GM23338 (cell line): ENCODE data around the gene KCNMA1. TPM values are rescaled to one million over a fixed set of nuclear protein-coding genes. Genes with fewer than 3 reads are reported as not detected.

Experiments
- ATAC-seq: fragments of 200-7000 bp; cut with Tn5 transposase; 3 replicates; pipeline ENCODE4 v1.9.1; 2020
- DNase-seq: peaks from one replicate; pipeline ENCODE4 v3.0.0-alpha.2; 2015; ENCODE audit warnings: low spot score
- H2AFZ ChIP-seq: fragments of 200-600 bp; sonication (generic); 2 replicates; pipeline ENCODE4 v1.8.0; 2016; ENCODE audit warnings: antibody characterized with exemption, mild to moderate bottlenecking, moderate library complexity
- H3F3A ChIP-seq: fragments of 200-600 bp; sonication (generic); replicated peaks from 2 replicates; pipeline ENCODE4 v1.8.0; 2017; ENCODE audit warnings: antibody characterized with exemption, mixed run types, low read depth
- H3K27ac ChIP-seq: fragments of 200-600 bp; sonication (generic); 2 replicates; pipeline ENCODE4 v1.6.1; 2016; ENCODE audit warnings: low read depth
- H3K27me3 ChIP-seq: fragments of 200-600 bp; sonication (generic); 2 replicates; pipeline ENCODE4 v1.8.0; 2016; ENCODE audit warnings: mild to moderate bottlenecking, mixed run types, moderate library complexity; ENCODE audit not compliant: insufficient read depth
- H3K36me3 ChIP-seq: fragments of 200-600 bp; sonication (generic); 2 replicates; pipeline ENCODE4 v1.8.0; 2016; ENCODE audit warnings: mild to moderate bottlenecking; ENCODE audit not compliant: insufficient read depth
- H3K4me1 ChIP-seq: fragments of 200-600 bp; sonication (generic); 2 replicates; pipeline ENCODE4 v1.8.0; 2016; ENCODE audit warnings: mild to moderate bottlenecking, moderate library complexity; ENCODE audit not compliant: insufficient read depth
- H3K4me2 ChIP-seq: fragments of 200-600 bp; sonication (generic); 2 replicates; pipeline ENCODE4 v1.7.1; 2017; ENCODE audit warnings: mixed run types
- H3K4me3 ChIP-seq: fragments of 200-600 bp; sonication (generic); 2 replicates; pipeline ENCODE4 v1.6.1; 2016; ENCODE audit warnings: mixed run types
- H3K79me2 ChIP-seq: fragments of 200-600 bp; sonication (generic); replicated peaks from 2 replicates; pipeline ENCODE4 v1.8.0; 2017; ENCODE audit warnings: mild to moderate bottlenecking; ENCODE audit not compliant: insufficient read depth
- H3K9me2 ChIP-seq: fragments of 200-600 bp; sonication (generic); 2 replicates; pipeline ENCODE4 v1.8.0; 2017; ENCODE audit not compliant: insufficient read depth
- H4K20me1 ChIP-seq: fragments of 200-600 bp; sonication (generic); replicated peaks from 2 replicates; pipeline ENCODE4 v1.8.0; 2017; ENCODE audit warnings: mild to moderate bottlenecking; ENCODE audit not compliant: insufficient read depth
- H3K27ac Mint-ChIP-seq: 2 replicates; pipeline ENCODE4 v1.8.0; 2020; ENCODE audit warnings: inconsistent platforms, mild to moderate bottlenecking, moderate library complexity, mixed read lengths
- H3K27me3 Mint-ChIP-seq: 3 replicates; pipeline ENCODE4 v1.8.0; 2022; ENCODE audit warnings: low read depth, mild to moderate bottlenecking, moderate library complexity, mixed read lengths, inconsistent platforms; ENCODE audit not compliant: insufficient read depth, poor library complexity
- H3K36me3 Mint-ChIP-seq: 3 replicates; pipeline ENCODE4 v1.8.0; 2021; ENCODE audit warnings: low read depth, mild to moderate bottlenecking, inconsistent platforms, moderate library complexity, mixed read lengths
- H3K4me1 Mint-ChIP-seq: 3 replicates; pipeline ENCODE4 v1.8.0; 2020; ENCODE audit warnings: mild to moderate bottlenecking, inconsistent platforms, mixed read lengths
- H3K4me3 Mint-ChIP-seq: 3 replicates; pipeline ENCODE4 v1.8.0; 2021; ENCODE audit warnings: moderate library complexity, mild to moderate bottlenecking, inconsistent platforms, mixed read lengths
- H3K9me3 Mint-ChIP-seq: 3 replicates; pipeline ENCODE4 v1.8.0; 2020; ENCODE audit warnings: moderate library complexity, mild to moderate bottlenecking, inconsistent platforms, mixed read lengths
- CREB1 ChIP-seq: fragments of 250-450 bp; sonication (Bioruptor Pico); IDR thresholded peaks from 2 replicates; pipeline ENCODE4 v1.5.0; 2020; ENCODE audit warnings: low read depth, mild to moderate bottlenecking, moderate library complexity
- EZH2 ChIP-seq: fragments of 200-600 bp; sonication (generic); IDR thresholded peaks from one replicate; pipeline ENCODE4 v1.8.0; 2017; ENCODE audit warnings: antibody characterized with exemption, mild to moderate bottlenecking, low read depth; ENCODE audit not compliant: unreplicated experiment
- JUNB ChIP-seq: IDR thresholded peaks from one replicate; pipeline ENCODE4 v1.6.1; 2016; ENCODE audit warnings: antibody characterized with exemption; ENCODE audit not compliant: unreplicated experiment
- POLR2AphosphoS5 ChIP-seq: IDR thresholded peaks from 2 replicates; pipeline ENCODE4 v1.6.1; 2016; ENCODE audit warnings: antibody characterized with exemption, low read depth
- STAT1 ChIP-seq: IDR thresholded peaks from one replicate; pipeline ENCODE4 v1.6.1; 2016; ENCODE audit warnings: antibody characterized with exemption; ENCODE audit not compliant: unreplicated experiment
- ZNF331 ChIP-seq: fragments of 250-450 bp; sonication (Bioruptor Pico); IDR thresholded peaks from 2 replicates; pipeline ENCODE4 v1.5.0; 2020; ENCODE audit warnings: low read depth, mild to moderate bottlenecking, moderate library complexity
- polyA plus RNA-seq: library from polyadenylated mRNA; unstranded; fragments of >200 nt; fragmentation: Nextera tagmentation; extraction: Ambion mirVana; gene quantifications from 2 replicates; pipeline ENCODE4 v1.2.1, GENCODE V29; 2016
- total RNA-seq: library from RNA; depleted of rRNA; stranded (reverse); fragments of >200 nt; shearing (Covaris generic); gene quantifications from 2 replicates; pipeline ENCODE4 v1.2.3, GENCODE V29; 2014
- TF ChIP-seq, protein P1 (sequence below): IDR thresholded peaks from one replicate; pipeline ENCODE4 v1.6.1; 2018; ENCODE audit warnings: antibody characterized with exemption; ENCODE audit not compliant: unreplicated experiment
- TF ChIP-seq, protein P2 (sequence below): fragments of 250-450 bp; sonication (Bioruptor Pico); IDR thresholded peaks from 2 replicates; pipeline ENCODE4 v1.5.0; 2020; ENCODE audit warnings: mild to moderate bottlenecking, moderate library complexity
- TF ChIP-seq, protein P3 (sequence below), 2 experiments: fragments of 200-600 bp in 1 of 2; sonication (generic) in 1 of 2; conservative IDR thresholded peaks; 2 replicates each; pipeline versions ENCODE4 v1.5.1 to v1.6.1; 2016 to 2017; ENCODE audit warnings: antibody characterized with exemption in 2 of 2, low read depth in 2 of 2, mild to moderate bottlenecking in 2 of 2, moderate library complexity in 1 of 2

KCNMA1 gene
- total and polyA plus RNA-seq, 2 experiments from 2014 or later, result 8.2 to 9.0 TPM

DNA sequence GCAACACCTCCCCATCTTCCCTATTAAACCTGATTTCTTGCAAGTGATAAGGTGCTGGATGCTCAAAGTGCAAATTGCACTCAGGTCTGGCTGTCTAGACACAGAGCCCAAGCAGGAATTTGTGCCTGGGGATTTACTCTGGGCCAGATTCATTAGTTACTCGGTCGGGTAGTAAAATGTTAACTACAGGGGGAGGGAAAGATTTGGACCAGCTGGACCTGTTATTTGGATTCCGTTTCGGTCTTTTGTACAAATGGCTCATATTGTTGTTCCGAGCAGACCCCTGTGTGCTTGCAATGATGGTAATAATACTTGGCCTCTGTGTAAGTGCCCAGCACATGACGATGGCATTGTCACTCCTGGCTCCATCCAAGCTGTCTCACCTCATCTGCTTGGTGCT lies 609.6 kb downstream of the KCNMA1 start:
- H3K4me3 Mint-ChIP-seq, result no peak overlapping the region
- no peaks in the 10 kb centered on the region for H3F3A ChIP-seq

More for the DNA sequence above, 609.6 kb downstream of the KCNMA1 start:
- H3K9me3 Mint-ChIP-seq, result no peaks in the 10 kb centered on the region
- H3K27ac ChIP-seq, result no peak overlapping the region
- ATAC-seq (no peak), DNase-seq (no peak)
- H3K4me2 ChIP-seq, result no peak overlapping the region
- H2AFZ ChIP-seq, result no peak overlapping the region
- H3K36me3 Mint-ChIP-seq, result no peaks in the 10 kb centered on the region
- H3K4me1 Mint-ChIP-seq, result peaks cover 8% of the 10 kb centered on the region
- no peaks in the 10 kb centered on the region for H3K27me3 ChIP-seq
- no peaks in the 10 kb centered on the region for H3K36me3 ChIP-seq
- no peaks in the 10 kb centered on the region for H4K20me1 ChIP-seq
- H3K9me2 ChIP-seq, result 0 out of 2 replicates have a peak, but pooled peaks cover 4% of the 10 kb centered on the region
- H3K27ac Mint-ChIP-seq, result no peak overlapping the region
- no peak for TF ChIP-seq CREB1 (CRISPR knock-in tag)
- no peak for TF ChIP-seq STAT1
- TF ChIP-seq JUNB, result no peak
- TF ChIP-seq EZH2, result no peak
- TF ChIP-seq POLR2AphosphoS5, result no peak
- TF ChIP-seq, protein P1, sequence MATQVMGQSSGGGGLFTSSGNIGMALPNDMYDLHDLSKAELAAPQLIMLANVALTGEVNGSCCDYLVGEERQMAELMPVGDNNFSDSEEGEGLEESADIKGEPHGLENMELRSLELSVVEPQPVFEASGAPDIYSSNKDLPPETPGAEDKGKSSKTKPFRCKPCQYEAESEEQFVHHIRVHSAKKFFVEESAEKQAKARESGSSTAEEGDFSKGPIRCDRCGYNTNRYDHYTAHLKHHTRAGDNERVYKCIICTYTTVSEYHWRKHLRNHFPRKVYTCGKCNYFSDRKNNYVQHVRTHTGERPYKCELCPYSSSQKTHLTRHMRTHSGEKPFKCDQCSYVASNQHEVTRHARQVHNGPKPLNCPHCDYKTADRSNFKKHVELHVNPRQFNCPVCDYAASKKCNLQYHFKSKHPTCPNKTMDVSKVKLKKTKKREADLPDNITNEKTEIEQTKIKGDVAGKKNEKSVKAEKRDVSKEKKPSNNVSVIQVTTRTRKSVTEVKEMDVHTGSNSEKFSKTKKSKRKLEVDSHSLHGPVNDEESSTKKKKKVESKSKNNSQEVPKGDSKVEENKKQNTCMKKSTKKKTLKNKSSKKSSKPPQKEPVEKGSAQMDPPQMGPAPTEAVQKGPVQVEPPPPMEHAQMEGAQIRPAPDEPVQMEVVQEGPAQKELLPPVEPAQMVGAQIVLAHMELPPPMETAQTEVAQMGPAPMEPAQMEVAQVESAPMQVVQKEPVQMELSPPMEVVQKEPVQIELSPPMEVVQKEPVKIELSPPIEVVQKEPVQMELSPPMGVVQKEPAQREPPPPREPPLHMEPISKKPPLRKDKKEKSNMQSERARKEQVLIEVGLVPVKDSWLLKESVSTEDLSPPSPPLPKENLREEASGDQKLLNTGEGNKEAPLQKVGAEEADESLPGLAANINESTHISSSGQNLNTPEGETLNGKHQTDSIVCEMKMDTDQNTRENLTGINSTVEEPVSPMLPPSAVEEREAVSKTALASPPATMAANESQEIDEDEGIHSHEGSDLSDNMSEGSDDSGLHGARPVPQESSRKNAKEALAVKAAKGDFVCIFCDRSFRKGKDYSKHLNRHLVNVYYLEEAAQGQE, result no peak
- TF ChIP-seq, protein P2, sequence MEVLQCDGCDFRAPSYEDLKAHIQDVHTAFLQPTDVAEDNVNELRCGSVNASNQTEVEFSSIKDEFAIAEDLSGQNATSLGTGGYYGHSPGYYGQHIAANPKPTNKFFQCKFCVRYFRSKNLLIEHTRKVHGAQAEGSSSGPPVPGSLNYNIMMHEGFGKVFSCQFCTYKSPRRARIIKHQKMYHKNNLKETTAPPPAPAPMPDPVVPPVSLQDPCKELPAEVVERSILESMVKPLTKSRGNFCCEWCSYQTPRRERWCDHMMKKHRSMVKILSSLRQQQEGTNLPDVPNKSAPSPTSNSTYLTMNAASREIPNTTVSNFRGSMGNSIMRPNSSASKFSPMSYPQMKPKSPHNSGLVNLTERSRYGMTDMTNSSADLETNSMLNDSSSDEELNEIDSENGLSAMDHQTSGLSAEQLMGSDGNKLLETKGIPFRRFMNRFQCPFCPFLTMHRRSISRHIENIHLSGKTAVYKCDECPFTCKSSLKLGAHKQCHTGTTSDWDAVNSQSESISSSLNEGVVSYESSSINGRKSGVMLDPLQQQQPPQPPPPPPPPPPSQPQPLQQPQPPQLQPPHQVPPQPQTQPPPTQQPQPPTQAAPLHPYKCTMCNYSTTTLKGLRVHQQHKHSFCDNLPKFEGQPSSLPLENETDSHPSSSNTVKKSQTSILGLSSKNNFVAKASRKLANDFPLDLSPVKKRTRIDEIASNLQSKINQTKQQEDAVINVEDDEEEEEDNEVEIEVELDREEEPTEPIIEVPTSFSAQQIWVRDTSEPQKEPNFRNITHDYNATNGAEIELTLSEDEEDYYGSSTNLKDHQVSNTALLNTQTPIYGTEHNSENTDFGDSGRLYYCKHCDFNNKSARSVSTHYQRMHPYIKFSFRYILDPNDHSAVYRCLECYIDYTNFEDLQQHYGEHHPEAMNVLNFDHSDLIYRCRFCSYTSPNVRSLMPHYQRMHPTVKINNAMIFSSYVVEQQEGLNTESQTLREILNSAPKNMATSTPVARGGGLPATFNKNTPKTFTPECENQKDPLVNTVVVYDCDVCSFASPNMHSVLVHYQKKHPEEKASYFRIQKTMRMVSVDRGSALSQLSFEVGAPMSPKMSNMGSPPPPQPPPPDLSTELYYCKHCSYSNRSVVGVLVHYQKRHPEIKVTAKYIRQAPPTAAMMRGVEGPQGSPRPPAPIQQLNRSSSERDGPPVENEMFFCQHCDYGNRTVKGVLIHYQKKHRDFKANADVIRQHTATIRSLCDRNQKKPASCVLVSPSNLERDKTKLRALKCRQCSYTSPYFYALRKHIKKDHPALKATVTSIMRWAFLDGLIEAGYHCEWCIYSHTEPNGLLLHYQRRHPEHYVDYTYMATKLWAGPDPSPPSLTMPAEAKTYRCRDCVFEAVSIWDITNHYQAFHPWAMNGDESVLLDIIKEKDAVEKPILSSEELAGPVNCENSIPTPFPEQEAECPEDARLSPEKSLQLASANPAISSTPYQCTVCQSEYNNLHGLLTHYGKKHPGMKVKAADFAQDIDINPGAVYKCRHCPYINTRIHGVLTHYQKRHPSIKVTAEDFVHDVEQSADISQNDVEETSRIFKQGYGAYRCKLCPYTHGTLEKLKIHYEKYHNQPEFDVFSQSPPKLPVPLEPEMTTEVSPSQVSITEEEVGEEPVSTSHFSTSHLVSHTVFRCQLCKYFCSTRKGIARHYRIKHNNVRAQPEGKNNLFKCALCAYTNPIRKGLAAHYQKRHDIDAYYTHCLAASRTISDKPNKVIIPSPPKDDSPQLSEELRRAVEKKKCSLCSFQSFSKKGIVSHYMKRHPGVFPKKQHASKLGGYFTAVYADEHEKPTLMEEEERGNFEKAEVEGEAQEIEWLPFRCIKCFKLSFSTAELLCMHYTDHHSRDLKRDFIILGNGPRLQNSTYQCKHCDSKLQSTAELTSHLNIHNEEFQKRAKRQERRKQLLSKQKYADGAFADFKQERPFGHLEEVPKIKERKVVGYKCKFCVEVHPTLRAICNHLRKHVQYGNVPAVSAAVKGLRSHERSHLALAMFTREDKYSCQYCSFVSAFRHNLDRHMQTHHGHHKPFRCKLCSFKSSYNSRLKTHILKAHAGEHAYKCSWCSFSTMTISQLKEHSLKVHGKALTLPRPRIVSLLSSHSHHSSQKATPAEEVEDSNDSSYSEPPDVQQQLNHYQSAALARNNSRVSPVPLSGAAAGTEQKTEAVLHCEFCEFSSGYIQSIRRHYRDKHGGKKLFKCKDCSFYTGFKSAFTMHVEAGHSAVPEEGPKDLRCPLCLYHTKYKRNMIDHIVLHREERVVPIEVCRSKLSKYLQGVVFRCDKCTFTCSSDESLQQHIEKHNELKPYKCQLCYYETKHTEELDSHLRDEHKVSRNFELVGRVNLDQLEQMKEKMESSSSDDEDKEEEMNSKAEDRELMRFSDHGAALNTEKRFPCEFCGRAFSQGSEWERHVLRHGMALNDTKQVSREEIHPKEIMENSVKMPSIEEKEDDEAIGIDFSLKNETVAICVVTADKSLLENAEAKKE, result no peak
- no peak for TF ChIP-seq ZNF331
- TF ChIP-seq, protein P3, sequence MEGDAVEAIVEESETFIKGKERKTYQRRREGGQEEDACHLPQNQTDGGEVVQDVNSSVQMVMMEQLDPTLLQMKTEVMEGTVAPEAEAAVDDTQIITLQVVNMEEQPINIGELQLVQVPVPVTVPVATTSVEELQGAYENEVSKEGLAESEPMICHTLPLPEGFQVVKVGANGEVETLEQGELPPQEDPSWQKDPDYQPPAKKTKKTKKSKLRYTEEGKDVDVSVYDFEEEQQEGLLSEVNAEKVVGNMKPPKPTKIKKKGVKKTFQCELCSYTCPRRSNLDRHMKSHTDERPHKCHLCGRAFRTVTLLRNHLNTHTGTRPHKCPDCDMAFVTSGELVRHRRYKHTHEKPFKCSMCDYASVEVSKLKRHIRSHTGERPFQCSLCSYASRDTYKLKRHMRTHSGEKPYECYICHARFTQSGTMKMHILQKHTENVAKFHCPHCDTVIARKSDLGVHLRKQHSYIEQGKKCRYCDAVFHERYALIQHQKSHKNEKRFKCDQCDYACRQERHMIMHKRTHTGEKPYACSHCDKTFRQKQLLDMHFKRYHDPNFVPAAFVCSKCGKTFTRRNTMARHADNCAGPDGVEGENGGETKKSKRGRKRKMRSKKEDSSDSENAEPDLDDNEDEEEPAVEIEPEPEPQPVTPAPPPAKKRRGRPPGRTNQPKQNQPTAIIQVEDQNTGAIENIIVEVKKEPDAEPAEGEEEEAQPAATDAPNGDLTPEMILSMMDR (conservative IDR thresholded peaks at IDR 0.05; ENCODE audit: low read depth in 2 of 2), result no peak
- no peaks in the 10 kb centered on the region for H3K27me3 Mint-ChIP-seq
- H3K4me1 ChIP-seq, result no peaks in the 10 kb centered on the region
- no peak overlapping the region for H3K4me3 ChIP-seq
- no peaks in the 10 kb centered on the region for H3K79me2 ChIP-seq
